ENCODE measurements around the gene ZNF622.

ZNF622 gene

DNA sequence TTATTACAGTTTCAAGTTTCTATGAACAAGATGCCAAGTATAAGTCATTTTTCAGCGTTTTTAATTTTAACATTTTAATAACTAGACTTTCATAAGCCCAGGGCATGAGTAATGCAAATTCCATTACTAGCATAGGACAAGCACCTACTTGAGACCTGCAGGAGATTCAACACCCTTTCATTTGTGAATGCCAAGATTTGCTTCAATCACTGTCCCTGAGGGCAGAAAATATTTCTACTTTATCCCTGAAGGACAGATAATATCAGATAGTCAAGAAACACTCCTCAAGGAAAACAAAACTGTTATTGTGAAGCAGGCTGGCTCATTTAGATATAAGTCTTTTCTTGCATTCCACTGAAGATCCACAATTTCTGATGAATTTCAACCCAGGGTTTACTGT, 27.7 kb upstream of the ZNF622 start:
- WGBS: 89% methylated on average over 1 of the region's 1 CpG
- Histone ChIP-seq H3K27ac (ENCODE audit: low read depth, low read length) (no peak overlapping the region), H3K9ac (ENCODE audit: low read depth, low read length) (no peak overlapping the region), H3K9me3 (ENCODE audit: insufficient read depth, low read depth, low read length) (peaks cover 24% of the 10 kb centered on the region), H3K36me3 (ENCODE audit: insufficient read depth, low read length) (no peaks in the 10 kb centered on the region), H3K27me3 (ENCODE audit: insufficient read depth, low read length) (no peaks in the 10 kb centered on the region), H3K4me1 (ENCODE audit: insufficient read depth, low read length) (no peaks in the 10 kb centered on the region), H3K4me3 (ENCODE audit: low read length) (no peak overlapping the region)

DNA sequence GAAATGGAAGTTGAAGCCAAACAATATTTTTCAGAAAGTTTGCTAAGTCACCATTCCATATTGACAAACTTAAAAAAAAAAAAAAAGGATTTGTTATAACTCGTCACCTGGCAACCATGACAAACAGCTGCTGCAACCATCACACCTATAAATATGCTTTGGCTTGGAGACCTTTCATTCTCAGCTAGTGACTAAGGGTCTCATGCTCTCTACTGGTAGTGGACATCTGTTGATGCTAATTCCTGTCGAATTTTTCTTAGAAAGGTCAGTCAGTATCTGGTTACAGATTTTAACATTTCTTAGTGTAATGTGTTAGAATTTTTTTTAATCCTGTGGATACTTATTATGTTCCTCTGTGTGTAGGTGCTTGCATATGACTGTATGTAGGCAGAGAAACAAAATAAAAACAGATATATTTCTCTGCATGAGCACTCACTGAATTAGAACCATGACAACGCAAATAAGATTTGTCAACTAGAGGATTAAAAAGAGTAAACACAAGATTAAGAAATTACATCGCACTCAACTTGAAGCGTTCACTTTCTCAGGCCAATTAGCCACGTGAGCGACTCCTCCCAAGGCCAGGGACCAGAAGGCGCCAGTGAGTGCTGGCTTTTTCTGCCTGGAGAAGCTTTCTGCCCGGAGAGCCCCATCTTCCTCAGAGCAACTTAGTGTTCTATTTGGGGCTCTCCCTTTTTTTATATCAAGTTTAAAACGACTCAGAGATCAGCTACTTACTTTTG, 27.0 kb upstream of the ZNF622 start:
- H3K4me1 ChIP-seq (ENCODE audit: insufficient read depth, low read length): no peaks in the 10 kb centered on the region
- H3K36me3 ChIP-seq (ENCODE audit: insufficient read depth, low read length): no peaks in the 10 kb centered on the region
- H3K4me3 ChIP-seq (ENCODE audit: low read length): no peak overlapping the region
- H3K27me3 ChIP-seq (ENCODE audit: insufficient read depth, low read length): no peaks in the 10 kb centered on the region
- no peak overlapping the region for H3K9ac ChIP-seq (ENCODE audit: low read depth, low read length)
- peaks cover 24% of the 10 kb centered on the region for H3K9me3 ChIP-seq (ENCODE audit: insufficient read depth, low read depth, low read length)
- no peak overlapping the region for H3K27ac ChIP-seq (ENCODE audit: low read depth, low read length)
- whole genome bisulfite sequencing: 86% methylated on average over 10 of the region's 10 CpGs

DNA sequence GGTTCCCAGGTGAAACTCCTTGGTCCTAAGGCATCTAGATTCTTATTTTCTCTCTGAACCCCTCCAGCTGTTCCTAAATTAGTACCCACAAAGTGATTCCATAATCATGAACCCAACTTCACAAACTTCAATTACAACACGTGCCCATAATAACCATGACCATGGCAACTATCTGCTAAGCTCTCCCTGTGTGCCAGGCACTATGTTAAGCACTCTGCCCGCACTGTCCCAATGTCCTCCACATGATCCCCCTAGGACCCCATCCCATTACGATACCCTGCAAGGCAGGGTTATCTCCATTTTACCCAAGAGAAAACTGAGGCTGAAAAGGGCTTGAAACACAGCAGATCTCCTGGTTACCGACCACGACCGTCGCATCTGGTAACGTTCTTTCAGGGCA, 25.3 kb upstream of the ZNF622 start:
- 94% methylated on average over 8 of the region's 8 CpGs for WGBS
- H3K4me3 ChIP-seq (ENCODE audit: low read length): no peak overlapping the region
- no peak overlapping the region for H3K27ac ChIP-seq (ENCODE audit: low read depth, low read length)
- H3K9ac ChIP-seq (ENCODE audit: low read depth, low read length): no peak overlapping the region
- H3K4me1 ChIP-seq (ENCODE audit: insufficient read depth, low read length): no peaks in the 10 kb centered on the region
- no peaks in the 10 kb centered on the region for H3K27me3 ChIP-seq (ENCODE audit: insufficient read depth, low read length)
- no peaks in the 10 kb centered on the region for H3K36me3 ChIP-seq (ENCODE audit: insufficient read depth, low read length)
- H3K9me3 ChIP-seq (ENCODE audit: insufficient read depth, low read depth, low read length): peaks cover 17% of the 10 kb centered on the region

DNA sequence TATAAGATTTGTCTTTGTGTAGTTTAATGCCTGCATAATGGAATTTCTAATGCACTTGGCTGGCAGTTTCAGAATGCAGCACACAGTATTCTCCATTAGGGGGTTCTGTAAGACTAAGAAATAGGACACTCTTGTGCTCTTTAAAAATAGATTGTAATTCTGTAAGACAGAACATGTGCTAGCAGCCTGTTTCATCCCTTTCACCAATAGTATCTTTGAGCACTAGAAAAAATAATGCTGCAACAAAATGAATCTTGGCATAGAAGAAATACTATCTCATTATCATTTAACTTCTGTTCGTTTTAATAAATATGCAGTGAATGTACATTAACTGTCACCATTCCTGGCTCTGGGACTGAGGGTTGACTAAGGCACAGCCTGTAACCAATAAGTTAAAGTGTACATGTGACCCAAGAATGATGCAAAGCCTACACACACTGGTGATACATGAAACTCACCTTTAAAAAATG, 23.8 kb upstream of the ZNF622 start:
- Histone ChIP-seq H3K9me3 (ENCODE audit: insufficient read depth, low read depth, low read length) (0 out of 2 replicates have a peak, but pooled peaks cover 3% of the 10 kb centered on the region), H3K4me1 (ENCODE audit: insufficient read depth, low read length) (no peaks in the 10 kb centered on the region), H3K27me3 (ENCODE audit: insufficient read depth, low read length) (no peaks in the 10 kb centered on the region), H3K9ac (ENCODE audit: low read depth, low read length) (no peak overlapping the region), H3K36me3 (ENCODE audit: insufficient read depth, low read length) (no peaks in the 10 kb centered on the region), H3K4me3 (ENCODE audit: low read length) (no peak overlapping the region), H3K27ac (ENCODE audit: low read depth, low read length) (no peak overlapping the region)
- WGBS: 83% methylated on average over 1 of the region's 1 CpG

DNA sequence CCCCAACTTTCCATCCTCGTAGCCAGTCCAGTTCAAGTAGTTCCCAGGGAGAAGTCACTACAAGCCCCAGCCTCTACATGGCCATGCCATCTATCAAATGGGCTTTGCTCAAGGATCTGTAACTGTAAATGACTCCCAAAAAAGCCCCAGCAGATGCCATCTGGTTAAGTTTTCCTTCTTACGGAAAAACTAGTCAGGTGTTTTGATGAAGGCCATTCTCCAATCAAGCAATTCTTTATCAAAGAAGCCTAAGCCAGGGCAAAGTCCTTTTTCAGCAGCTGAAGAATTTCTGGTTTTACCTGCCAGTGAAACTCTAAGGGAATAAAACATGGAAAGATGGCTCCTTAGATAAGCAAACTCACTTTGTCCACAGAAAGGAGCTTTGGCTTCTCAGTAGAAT, 21.9 kb upstream of the ZNF622 start:
- H3K4me3 ChIP-seq (ENCODE audit: low read length): no peak overlapping the region
- no peaks in the 10 kb centered on the region for H3K9me3 ChIP-seq (ENCODE audit: insufficient read depth, low read depth, low read length)
- no peak overlapping the region for H3K9ac ChIP-seq (ENCODE audit: low read depth, low read length)
- no peaks in the 10 kb centered on the region for H3K36me3 ChIP-seq (ENCODE audit: insufficient read depth, low read length)
- H3K27me3 ChIP-seq (ENCODE audit: insufficient read depth, low read length): no peaks in the 10 kb centered on the region
- 98% methylated on average over 2 of the region's 2 CpGs for WGBS
- no peak overlapping the region for H3K27ac ChIP-seq (ENCODE audit: low read depth, low read length)
- H3K4me1 ChIP-seq (ENCODE audit: insufficient read depth, low read length): no peaks in the 10 kb centered on the region

DNA sequence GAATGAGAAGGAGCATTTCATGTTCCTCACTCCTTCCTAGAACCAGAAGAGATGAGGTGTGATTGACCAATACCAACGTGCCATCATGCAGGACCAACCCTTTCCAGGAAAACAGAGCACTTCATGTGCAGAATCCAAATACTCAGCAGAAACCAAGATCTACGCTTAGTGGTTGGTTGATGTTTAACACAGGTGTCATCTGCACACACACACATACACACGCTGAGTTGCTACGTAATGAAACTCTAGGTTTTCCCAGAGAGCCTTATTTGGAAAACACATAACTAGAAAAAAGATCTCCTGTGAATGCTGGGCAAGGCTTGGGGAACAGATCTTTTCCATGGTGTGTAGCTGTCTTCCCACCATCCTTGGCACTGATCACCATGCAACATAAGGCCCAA, 21.1 kb upstream of the ZNF622 start:
- Histone ChIP-seq H3K4me1 (ENCODE audit: insufficient read depth, low read length) (no peaks in the 10 kb centered on the region), H3K9me3 (ENCODE audit: insufficient read depth, low read depth, low read length) (no peaks in the 10 kb centered on the region), H3K4me3 (ENCODE audit: low read length) (no peak overlapping the region), H3K27ac (ENCODE audit: low read depth, low read length) (no peak overlapping the region), H3K36me3 (ENCODE audit: insufficient read depth, low read length) (no peaks in the 10 kb centered on the region), H3K27me3 (ENCODE audit: insufficient read depth, low read length) (no peaks in the 10 kb centered on the region), H3K9ac (ENCODE audit: low read depth, low read length) (no peak overlapping the region)
- 93% methylated on average over 4 of the region's 4 CpGs for WGBS

DNA sequence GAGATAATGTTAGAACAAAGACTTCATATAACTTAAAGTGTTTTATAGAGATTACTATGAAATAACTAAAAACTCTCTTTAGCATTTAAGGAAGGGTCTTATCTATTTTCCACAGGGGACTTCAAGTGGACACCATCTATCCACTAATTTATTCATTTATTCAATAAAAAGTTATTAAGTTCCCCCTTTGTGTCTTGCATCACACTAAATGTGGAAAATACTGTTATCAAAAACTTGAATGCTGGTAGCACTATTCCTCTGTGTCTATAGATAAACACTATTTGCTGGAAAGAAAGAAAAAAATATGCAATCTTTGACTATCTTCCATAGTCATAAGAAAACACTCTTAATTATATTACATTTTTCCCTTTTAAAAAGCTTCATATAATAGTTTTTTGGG, 20.1 kb upstream of the ZNF622 start:
- H3K27ac ChIP-seq (ENCODE audit: low read depth, low read length): no peak overlapping the region
- H3K4me3 ChIP-seq (ENCODE audit: low read length): no peak overlapping the region
- H3K9ac ChIP-seq (ENCODE audit: low read depth, low read length): no peak overlapping the region
- no peaks in the 10 kb centered on the region for H3K4me1 ChIP-seq (ENCODE audit: insufficient read depth, low read length)
- H3K9me3 ChIP-seq (ENCODE audit: insufficient read depth, low read depth, low read length): no peaks in the 10 kb centered on the region
- no peaks in the 10 kb centered on the region for H3K27me3 ChIP-seq (ENCODE audit: insufficient read depth, low read length)
- no peaks in the 10 kb centered on the region for H3K36me3 ChIP-seq (ENCODE audit: insufficient read depth, low read length)

DNA sequence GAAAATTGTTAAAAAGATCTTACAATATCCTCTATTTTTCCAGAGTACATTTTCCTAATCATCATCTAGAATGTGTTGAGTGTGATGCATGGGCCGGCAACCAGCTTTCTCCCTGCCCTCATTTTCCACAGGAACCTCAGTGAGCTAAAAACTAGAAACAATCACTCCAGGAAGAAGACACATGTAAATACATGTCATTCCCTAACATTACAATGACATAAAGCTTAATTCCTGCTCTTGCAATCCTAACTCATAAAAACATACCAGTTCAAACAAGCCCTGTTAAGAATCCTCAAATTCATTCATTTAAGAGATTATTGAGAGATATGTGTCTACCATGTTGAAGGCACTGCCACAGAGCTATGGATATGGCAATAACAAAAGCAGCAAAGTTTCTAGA, 18.5 kb upstream of the ZNF622 start:
- Histone ChIP-seq H3K9me3 (ENCODE audit: insufficient read depth, low read depth, low read length) (no peaks in the 10 kb centered on the region), H3K27ac (ENCODE audit: low read depth, low read length) (no peak overlapping the region), H3K27me3 (ENCODE audit: insufficient read depth, low read length) (no peaks in the 10 kb centered on the region), H3K9ac (ENCODE audit: low read depth, low read length) (no peak overlapping the region), H3K36me3 (ENCODE audit: insufficient read depth, low read length) (no peaks in the 10 kb centered on the region), H3K4me3 (ENCODE audit: low read length) (no peak overlapping the region), H3K4me1 (ENCODE audit: insufficient read depth, low read length) (no peaks in the 10 kb centered on the region)
- 89% methylated on average over 1 of the region's 1 CpG for WGBS

DNA sequence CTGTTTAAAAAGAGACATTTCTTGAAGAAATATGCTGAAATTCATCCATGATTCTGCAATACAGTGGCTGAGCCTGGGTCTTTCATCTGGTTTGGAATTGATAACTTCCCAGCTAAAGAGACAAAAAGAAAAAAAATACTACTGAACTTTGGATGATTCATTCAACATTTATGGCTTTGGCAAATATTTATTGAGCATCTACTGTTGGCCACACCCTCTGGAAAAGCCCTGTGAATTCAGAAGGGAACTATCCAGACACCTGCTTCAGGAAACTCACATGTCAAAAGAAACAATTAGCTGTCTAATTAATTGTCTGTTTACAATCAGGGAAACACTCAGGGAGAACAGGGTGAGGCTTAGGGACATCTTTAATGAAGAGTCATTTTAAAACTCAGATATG, 17.8 kb upstream of the ZNF622 start:
- H3K4me1 ChIP-seq (ENCODE audit: insufficient read depth, low read length): no peaks in the 10 kb centered on the region
- H3K9ac ChIP-seq (ENCODE audit: low read depth, low read length): no peak overlapping the region
- H3K9me3 ChIP-seq (ENCODE audit: insufficient read depth, low read depth, low read length): no peaks in the 10 kb centered on the region
- no peak overlapping the region for H3K27ac ChIP-seq (ENCODE audit: low read depth, low read length)
- H3K27me3 ChIP-seq (ENCODE audit: insufficient read depth, low read length): no peaks in the 10 kb centered on the region
- no peak overlapping the region for H3K4me3 ChIP-seq (ENCODE audit: low read length)
- H3K36me3 ChIP-seq (ENCODE audit: insufficient read depth, low read length): no peaks in the 10 kb centered on the region

DNA sequence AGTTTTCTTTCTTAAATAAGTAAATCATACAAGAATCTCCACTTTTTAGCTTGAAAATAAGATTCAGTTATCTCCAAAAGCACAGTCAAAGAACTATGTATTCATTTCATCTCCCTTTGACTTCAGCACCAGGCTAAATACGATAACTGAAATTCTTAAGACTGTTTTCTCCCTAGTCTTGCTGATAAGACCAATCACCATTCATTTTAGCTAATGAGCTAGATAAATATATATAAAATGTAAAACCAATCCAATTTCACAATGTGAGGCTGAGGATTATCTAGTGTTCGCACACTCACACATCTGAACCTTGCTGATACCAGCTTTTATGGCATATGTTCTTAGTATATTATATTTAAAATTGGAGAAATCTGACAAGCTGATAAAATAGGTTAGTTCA, 17.3 kb upstream of the ZNF622 start:
- H3K4me1 ChIP-seq (ENCODE audit: insufficient read depth, low read length): no peaks in the 10 kb centered on the region
- H3K9me3 ChIP-seq (ENCODE audit: insufficient read depth, low read depth, low read length): no peaks in the 10 kb centered on the region
- H3K36me3 ChIP-seq (ENCODE audit: insufficient read depth, low read length): no peaks in the 10 kb centered on the region
- H3K4me3 ChIP-seq (ENCODE audit: low read length): no peak overlapping the region
- no peaks in the 10 kb centered on the region for H3K27me3 ChIP-seq (ENCODE audit: insufficient read depth, low read length)
- no peak overlapping the region for H3K27ac ChIP-seq (ENCODE audit: low read depth, low read length)
- H3K9ac ChIP-seq (ENCODE audit: low read depth, low read length): no peak overlapping the region
- 91% methylated on average over 1 of the region's 2 CpGs for WGBS

DNA sequence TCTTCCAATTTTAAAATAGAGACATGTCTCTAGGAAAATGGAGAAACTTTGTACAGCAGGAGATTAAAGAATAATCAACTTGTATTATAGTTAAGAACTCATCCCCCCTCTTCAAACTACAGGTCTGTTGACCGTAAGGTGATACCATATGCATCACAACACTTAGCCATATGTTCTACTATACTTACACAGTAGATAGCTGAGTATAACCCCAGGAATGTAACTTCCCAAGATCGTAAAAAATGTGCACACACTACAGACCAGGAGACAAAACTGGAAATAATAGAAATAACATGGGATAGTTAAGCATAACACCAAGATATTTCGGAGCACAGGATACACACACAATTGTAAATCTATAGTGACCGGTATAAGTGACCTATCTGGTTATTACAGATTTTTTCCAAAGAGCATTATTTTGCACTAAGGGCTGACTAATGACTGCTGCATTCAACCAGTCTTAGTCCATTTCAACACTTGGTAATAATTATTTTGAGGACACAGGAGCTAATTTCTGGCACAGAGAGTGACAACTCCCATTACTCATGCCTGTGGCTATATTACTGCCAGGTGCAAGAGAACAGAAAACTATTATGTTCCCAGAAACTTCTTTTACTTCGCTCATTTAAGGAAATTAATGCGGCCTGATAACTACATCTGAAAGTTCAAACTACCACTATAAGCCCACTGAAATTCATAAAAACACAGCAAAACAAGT, 15.4 kb upstream of the ZNF622 start:
- 94% methylated on average over 6 of the region's 6 CpGs for WGBS
- Histone ChIP-seq H3K27ac (ENCODE audit: low read depth, low read length) (no peak overlapping the region), H3K4me3 (ENCODE audit: low read length) (no peak overlapping the region), H3K9ac (ENCODE audit: low read depth, low read length) (no peak overlapping the region), H3K27me3 (ENCODE audit: insufficient read depth, low read length) (no peaks in the 10 kb centered on the region), H3K36me3 (ENCODE audit: insufficient read depth, low read length) (no peaks in the 10 kb centered on the region), H3K4me1 (ENCODE audit: insufficient read depth, low read length) (no peaks in the 10 kb centered on the region), H3K9me3 (ENCODE audit: insufficient read depth, low read depth, low read length) (no peaks in the 10 kb centered on the region)

All from HUES64 (cell line).